ENCODE measurements around the gene SFRP2.
A peak's percentile ranks its signal among the peaks of the same experiment; 100 is the strongest.

SFRP2 gene

DNA sequence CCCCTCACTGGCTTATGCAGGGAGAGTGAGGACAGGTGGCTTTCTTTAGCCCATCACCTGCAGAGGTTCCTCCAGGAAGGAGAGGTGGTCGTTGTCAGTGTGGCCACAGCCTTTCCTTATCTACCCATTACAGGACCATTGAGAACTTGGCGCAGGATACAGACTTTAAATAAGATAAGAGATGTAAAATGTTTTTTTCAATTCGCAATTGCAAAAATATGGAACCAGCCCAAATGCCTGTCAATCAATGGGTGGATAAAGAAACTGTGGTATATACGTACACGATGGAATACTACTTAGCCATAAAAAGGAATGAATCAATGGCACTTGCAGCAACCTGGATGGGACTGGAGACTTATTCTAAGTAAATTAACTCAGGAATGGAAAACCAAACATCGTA lies 22.1 kb downstream of the SFRP2 start:
- no peak for DNase-seq

DNA sequence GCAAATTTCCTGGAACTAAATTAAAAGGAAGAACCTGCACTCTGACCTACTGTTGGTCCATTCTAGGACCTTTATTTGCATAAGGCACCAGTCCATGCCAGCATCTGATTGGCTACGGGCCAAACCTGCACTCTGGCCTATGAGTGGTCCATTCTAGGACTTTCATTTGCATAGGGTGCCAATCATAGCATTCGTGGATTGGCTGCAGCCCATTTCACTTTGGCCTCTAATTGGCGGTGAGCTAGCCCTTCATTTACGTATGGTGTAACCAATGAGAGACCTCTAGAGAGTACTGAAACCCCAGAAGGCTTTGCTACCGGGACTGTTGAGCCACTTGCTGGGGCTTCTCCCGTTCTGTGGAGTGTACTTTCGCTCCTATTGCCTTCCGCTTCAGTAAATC lies 23.0 kb downstream of the SFRP2 start:
- peak; percentile 95 for DNase-seq

DNA sequence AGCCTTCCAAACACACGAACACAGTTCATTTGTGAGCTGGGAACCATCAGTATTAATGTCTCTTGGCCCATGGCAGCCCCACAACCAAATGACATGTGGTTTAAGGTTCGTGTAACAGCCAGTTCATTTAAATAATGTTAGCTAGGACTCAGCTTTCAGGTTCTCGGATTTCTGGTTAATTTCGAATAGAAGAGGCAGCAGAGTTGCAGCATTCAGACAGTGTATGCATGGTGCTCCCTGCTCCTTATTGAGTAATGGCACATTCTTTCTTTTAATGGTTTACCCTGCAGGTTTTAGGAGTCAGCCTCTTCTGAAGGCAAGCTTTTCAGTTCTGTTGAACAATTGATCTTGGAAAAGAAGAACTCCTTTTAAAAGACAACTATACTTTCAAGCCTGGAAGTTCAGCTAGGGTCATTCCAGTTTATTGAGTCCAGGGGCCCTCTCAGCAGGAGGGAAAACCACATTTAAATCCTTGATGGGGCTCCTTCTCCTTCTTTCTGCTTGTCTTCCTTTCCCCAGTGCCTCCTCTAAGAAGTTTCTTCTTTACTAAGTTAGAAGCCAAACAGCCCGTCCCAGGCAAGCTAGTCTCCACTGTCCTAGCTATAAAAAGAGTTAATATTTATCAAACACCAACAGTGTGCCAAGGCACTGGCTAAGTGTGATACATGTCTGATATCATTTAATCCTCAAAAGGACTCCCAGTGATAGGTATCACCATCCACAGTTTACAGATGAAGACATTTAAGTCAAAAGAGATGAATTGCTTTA lies 24.1 kb downstream of the SFRP2 start:
- DNase-seq, result no peak

DNA sequence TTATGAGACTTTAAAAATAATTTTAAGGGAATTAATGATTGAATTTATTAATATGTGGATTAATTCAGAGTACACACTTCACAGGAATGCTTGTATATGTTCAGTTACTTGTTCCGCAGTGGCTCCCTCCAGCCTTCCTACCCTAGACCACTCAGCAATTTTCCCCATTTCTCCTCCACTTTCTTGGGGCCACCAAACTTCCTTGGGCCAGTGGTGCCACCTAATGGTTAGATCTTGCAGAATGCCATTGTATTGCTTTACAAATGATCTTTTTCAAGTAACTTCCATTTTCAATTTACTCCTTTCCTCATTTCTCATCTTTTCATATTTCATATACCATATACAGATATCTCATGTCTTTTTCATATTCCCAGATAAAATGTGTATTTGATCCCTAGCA lies 25.5 kb downstream of the SFRP2 start:
- DNase-seq, result no peak

DNA sequence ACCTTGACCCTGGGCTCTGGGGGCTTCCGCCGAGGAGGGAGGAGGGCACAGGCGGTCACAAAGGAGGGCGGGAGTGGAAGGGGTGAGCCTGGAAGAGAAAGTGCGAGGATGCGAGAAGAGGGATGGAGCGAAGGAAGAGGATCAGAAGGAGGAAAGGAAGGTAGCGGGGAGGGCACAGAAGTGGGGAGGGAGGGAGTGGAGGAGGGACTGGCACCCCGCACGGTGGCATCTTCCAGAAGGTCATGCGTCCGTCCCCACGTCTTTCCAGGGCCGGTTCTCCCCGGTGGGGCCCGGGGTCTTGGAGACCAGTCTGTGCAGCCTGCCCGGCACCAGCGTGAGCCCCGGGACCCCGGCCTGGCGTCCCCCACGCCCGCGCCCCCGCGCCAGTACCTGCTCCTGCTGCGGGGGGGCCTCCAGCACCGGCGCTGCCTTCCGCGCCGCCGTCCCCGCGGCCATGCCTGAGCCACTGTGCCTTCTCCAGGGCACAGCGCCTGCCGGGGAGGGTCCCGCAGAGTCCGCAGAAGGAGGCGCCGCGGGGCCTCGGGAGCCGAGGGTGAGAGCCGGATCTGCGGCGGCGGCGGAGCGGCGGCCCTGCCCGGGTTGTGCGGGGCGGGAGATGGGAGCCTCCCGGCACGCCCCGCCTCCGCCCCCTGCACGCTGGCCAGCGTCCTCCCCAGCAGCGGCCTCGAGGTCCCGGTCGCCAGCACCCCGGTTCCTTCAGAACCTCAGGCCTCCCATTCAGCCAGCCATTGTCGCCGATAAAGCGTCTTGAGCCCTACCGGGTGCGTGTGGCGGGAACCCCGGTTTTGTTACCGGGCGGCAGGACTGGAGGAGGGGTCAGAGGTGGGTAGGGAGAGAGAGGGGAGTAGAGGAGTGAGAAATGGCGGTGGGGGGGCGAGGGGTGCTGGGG lies 29.2 kb downstream of the SFRP2 start, which contains the start of gene RNF175:
TSS of gene RNF175 (minus strand) at position 618 of the 910 bp plus-strand sequence. CDS start at position 456, 162 bp downstream.
- no peak for DNase-seq

DNA sequence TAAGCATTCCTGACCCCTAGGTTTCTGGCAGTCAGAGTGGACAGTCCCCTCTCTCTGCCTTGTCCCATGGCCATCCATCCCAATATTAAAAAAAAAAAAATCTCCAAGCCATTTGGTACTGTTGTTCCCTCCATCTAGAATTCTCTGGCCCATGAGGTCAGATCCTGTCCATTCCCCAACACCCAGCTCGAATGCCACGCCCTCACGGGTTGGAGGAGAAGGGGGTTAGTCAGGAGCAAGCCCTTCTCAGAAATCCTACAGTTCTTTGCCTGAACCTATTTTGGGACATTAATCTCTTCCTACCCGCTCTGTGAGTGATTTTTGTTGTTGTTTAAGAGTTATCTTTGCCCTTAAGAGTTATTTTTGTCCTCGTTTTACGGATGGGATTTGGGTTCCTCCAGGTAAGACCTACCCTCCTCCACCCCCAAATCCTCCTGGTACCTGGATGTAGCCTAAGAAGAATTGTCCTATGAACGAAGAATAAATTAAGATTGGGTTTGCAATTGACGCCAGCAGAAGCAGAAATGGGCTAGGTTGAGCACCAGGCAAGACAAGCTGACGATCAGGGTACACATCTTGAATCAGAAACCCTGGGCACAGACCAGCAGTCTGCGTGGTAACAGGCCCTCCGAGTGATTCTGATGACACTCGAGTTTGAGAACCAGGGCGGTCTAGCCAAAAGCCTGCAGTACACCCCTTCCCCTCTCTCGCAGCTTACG lies 30.0 kb downstream of the SFRP2 start:
- no peak for DNase-seq

DNA sequence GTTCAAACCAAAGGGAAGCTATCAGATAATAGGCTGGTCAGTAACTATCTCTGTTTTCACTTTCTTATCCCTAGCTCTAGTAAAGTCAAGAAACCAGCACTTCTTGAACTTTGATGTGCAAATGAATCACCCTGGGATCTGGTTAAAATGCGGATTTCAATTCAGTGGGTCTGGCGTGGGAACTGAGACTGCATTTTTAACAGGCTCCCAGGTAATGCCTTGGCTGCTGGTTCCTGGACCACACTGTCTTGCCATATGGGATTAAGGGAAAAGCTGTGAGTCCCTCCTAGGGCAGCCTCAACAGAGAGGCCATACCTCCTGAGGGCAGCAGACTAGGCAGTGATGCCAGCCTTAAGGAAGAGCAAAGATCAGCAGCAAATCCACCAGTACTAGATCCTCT lies 30.7 kb downstream of the SFRP2 start:
- no peak for DNase-seq

DNA sequence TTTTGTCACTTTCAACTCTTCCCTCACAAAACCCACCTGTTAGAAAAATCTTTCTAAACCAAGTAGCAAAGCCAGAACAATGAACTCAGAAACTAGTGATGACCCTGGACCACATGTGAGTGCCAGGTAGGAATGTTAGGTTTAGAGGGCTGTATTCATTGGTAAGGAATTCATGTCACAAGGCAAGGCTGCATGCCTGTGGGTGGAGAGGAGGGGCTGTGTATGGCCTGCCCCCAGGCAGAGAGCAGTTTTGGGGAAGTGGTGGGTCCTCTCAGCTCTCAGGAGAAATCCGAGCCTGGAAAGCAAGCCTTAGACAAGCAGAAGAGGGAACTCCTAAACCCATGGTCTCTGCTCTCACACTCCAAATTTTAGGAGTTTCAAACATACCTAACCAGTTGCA lies 31.5 kb downstream of the SFRP2 start:
- no peak for DNase-seq

DNA sequence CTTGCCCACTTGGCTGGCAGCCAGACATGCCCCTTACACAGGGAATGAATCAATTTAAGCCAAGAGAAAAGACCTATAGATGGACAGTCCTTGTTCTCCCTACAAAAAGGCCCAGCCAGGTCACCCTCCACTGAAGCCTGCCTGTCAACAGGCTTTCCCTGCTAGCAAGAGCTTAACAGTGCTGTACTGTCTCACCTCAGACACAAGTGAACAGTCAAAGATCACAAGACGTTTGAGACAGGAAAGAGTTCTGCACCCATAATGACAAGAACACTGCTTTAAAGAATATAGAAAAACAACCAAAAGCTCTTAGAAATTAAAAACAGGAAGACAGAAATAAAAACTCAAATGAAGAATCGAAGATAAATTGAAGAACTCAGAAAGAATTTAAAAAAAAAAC lies 33.7 kb downstream of the SFRP2 start:
- no peak for DNase-seq

DNA sequence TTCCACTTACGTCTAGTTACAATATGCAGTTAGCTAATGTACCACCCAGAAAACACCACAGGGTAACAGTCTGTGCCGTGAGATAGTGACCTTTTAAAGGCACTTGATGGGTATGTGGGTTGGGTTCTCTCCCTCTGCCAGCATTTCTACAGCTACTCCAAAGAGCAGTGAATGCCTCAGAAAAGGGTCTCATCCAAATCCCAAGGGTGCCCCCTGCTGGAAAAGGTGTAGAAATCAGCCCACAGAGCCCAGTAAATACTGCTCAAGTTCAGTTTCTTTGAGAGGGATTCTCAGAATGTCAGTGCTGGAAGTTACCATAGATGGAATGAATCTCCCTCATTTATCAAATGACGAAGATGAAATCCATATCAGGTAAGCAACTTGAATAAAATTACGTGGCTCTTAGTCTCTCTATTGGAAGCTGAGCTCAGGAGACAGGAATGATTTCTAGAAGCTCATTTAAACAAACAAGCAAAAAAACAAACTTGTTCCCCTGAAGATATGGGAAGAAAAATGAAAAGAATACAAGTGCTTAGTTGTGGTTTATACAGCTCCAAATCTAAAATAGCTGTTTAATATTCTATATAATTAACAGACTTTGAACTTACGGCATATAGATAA lies 38.6 kb downstream of the SFRP2 start:
- peak; percentile 40 for DNase-seq

DNA sequence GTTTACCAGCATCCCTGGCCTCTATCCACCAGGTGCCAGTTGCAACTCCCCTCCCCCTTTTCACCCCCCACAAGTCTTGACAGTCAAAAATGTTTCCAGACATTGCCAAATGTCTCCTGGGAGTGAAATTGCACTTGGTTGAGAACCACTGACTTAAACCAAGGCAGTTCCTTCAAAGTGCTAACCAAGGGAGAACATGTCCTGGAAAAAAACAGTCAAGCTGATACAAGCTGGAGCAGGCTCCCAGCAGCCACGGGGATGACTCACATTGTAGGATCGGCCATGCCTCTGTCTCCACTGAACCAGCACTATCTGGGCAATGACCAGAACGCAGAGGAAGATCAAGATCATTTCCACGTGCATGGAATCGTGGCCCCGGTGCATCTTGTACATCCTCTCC lies 40.5 kb downstream of the SFRP2 start:
- DNase-seq, result no peak

DNA sequence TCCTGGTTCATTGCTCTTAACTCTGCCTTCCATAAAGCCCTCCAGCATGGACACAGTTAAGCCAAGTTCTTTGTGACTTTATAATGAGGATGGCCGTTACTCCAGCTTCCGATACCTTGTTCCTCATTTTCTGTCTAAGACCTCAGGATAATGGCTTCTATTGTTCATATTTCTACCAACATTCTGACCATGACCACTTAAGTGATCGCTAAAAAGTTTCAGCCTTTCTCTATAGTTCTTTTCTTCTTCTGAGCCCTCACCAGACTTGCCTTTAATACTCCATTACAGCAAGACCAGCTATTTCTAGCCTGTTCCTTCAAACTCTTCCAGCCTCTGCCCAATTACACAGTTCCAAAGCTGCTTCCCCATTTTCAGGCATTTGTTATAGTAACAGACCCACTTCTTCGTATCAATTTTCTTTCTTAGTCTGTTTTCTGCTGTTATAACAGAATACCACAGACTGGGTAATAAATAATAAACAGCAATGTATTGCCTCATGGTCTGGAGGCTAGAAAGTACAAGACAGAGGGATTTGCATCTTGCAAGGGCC lies 41.4 kb downstream of the SFRP2 start:
- DNase-seq, result no peak

DNA sequence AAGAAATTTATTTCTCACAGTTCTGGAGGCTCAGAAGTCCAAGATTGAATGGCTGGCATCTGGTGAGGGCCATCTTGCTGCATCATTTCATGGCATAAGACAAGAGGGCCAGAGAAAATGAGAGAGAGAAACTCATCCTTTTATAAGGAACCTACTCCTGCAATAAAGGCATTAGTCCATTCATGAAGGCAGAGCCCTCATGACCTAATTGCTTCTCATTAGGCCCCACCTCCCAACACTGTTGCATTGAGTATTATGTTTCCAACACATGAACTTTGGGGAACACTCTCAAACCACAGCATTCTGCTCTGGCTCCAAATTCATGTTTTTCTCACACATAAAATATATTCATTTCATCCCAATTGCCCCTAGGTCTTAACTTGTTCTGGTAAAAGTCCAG lies 43.2 kb downstream of the SFRP2 start:
- DNase-seq, result no peak

DNA sequence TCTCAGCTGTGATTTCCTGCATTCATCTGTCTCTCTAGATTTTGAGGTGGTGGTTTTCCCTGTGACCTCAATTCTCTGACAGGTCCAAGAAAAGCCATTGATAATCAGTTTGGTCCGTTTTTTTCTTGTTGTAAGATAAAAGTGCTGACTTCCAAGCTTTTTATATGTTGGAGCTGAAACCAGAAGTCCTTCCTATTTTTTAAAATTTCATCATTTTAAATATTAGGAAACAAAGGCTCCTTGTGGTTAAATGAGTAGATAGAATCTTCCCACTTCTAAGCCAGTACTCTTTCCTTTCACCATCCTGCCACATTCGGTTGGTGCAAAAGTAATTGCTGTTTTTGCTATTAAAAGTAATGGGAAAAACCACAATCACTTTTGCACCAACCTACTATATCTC lies 47.3 kb downstream of the SFRP2 start:
- no peak for DNase-seq

DNA sequence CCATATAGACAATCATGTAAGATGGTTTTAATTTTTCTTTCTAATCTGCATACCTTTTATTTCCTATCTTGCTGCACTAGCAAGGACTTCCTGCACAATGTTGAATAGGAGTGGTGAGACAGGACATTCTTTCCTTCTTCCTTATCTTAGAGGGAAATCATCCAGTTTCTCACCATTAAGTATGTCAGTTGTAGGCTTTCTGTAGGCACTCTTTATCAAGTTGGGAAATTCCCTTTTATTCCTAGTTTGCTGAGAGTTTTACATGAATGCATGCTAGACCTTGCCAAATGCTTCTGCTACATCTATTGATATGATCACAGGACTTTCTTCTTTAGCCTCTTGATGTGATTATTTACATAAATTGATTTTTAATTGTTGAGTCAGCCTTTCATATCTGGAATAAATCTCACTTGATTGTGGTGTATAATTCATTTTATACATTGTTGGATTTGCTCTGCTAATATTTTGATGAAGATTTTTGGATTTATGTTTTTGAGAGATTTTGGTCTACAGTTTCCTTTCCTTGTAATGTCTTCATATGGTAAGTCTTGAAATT lies 52.9 kb downstream of the SFRP2 start:
- no peak for DNase-seq

DNA sequence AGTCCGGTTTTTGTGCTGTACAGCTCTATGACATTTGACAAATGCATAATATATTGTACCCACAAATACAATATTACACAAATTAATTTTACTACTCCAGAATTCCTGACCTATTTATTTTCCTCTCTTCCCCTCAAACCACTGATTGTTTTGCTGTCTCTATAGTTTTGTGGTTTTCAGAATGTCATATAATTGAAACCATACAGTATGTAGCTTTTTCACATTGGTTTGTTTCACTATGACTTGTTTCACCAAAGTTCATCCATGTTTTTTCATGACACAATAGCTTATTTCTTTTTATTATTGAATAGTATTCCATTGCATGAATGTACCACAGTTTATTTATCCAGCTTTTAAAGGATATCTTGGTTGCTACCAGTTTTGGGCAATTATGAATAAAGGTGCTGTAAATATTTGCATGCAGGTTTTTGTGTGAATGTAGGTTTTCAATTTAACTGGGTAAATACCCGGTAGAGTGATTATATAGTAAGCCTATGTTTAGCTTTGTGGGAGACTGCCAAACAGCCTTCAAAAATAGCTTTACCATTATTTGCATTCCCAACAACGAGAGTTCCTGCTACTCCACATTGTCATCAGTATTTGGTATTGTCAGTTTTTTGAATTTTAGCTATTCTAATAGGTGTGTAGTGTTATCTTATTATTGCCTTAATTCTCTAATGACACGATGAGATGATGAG lies 55.0 kb downstream of the SFRP2 start:
- DNase-seq, result no peak

DNA sequence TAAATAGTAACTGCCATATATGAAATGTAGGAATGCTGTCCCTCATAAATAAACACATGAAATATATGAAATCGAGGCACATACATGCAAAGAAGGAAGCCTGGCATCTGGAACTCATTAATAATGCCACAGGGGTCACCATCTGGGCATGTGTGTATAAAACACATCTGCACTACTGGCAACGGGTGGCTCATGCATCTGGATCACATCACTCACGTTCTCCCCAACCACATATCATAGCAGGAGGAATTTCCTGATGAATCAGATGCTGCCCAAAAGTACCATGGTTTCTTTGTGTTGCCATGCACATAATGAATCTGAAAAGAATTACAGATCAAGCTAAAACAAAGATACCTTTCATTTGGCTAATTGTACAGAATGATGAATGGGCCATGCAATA lies 57.6 kb downstream of the SFRP2 start:
- DNase-seq, result no peak
